MM.1S (cell line): ENCODE measurements around the gene ACSL6.

Experiments
- DNase-seq: peaks from one replicate; pipeline ENCODE4 v3.0.0-alpha.2; 2015
- H2AFZ ChIP-seq: fragments of 300-600 bp; sonication (generic); 2 replicates; pipeline ENCODE4 v1.6.0; 2016; ENCODE audit warnings: antibody characterized with exemption, low read length
- H3F3A ChIP-seq: fragments of 300-600 bp; sonication (generic); 2 replicates; pipeline ENCODE4 v1.6.1; 2016; ENCODE audit warnings: mild to moderate bottlenecking, antibody characterized with exemption, low read length, moderate library complexity, mixed read lengths; ENCODE audit not compliant: insufficient read depth
- H3K27ac ChIP-seq: fragments of 300-600 bp; sonication (generic); 2 replicates; pipeline ENCODE4 v1.5.1; 2016; ENCODE audit warnings: mild to moderate bottlenecking, low read length
- H3K27me3 ChIP-seq: fragments of 300-600 bp; sonication (generic); replicated peaks from 2 replicates; pipeline ENCODE4 v1.6.0; 2016; ENCODE audit warnings: low read length; ENCODE audit not compliant: insufficient read depth
- H3K36me3 ChIP-seq: fragments of 300-600 bp; sonication (generic); replicated peaks from 2 replicates; pipeline ENCODE4 v1.6.1; 2016; ENCODE audit warnings: mild to moderate bottlenecking, low read length, mixed read lengths; ENCODE audit not compliant: insufficient read depth
- H3K4me1 ChIP-seq: fragments of 300-600 bp; sonication (generic); 2 replicates; pipeline ENCODE4 v1.6.1; 2016; ENCODE audit warnings: low read length, mixed read lengths
- H3K4me2 ChIP-seq: fragments of 300-600 bp; sonication (generic); 2 replicates; pipeline ENCODE4 v1.6.0; 2016; ENCODE audit warnings: low read depth, low read length
- H3K4me3 ChIP-seq: fragments of 300-600 bp; sonication (generic); 2 replicates; pipeline ENCODE4 v1.5.1; 2016; ENCODE audit warnings: low read length, mixed read lengths
- H3K79me2 ChIP-seq: fragments of 300-600 bp; sonication (generic); 2 replicates; pipeline ENCODE4 v1.6.1; 2016; ENCODE audit warnings: mixed run types, low read length, mixed read lengths
- H3K9ac ChIP-seq: fragments of 300-600 bp; sonication (generic); 2 replicates; pipeline ENCODE4 v1.6.1; 2016; ENCODE audit warnings: low read length, mixed read lengths
- H3K9me2 ChIP-seq: fragments of 300-600 bp; sonication (generic); replicated peaks from 2 replicates; pipeline ENCODE4 v1.6.1; 2016; ENCODE audit warnings: mild to moderate bottlenecking, low read length, mixed read lengths; ENCODE audit not compliant: insufficient read depth
- H3K9me3 ChIP-seq: fragments of 300-600 bp; sonication (generic); replicated peaks from 2 replicates; pipeline ENCODE4 v1.6.1; 2016; ENCODE audit warnings: mild to moderate bottlenecking, low read length, mixed read lengths; ENCODE audit not compliant: insufficient read depth
- H4K20me1 ChIP-seq: fragments of 300-600 bp; sonication (generic); 2 replicates; pipeline ENCODE4 v1.6.1; 2016; ENCODE audit warnings: mild to moderate bottlenecking, low read length, moderate library complexity, mixed read lengths; ENCODE audit not compliant: insufficient read depth
- CTCF ChIP-seq: fragments of 300-600 bp; sonication (generic); IDR thresholded peaks from 2 replicates; pipeline ENCODE4 v1.5.1; 2016; ENCODE audit warnings: antibody characterized with exemption, low read length, mixed read lengths
- EZH2 ChIP-seq: fragments of 300-600 bp; sonication (generic); optimal IDR thresholded peaks from 2 replicates; pipeline ENCODE3; 2017; ENCODE audit warnings: low read depth, mild to moderate bottlenecking, antibody characterized with exemption, low read length, mixed read lengths
- EZH2phosphoT487 ChIP-seq: fragments of 300-600 bp; sonication (generic); IDR thresholded peaks from 2 replicates; pipeline ENCODE4 v1.6.1; 2018; ENCODE audit warnings: antibody characterized with exemption, low read length

Gene ACSL6

GRCh38 chr5:132010989-132011621 lies 353 bp downstream of the ACSL6 start:
- no peaks in the 10 kb centered on the region for H3K9me2 ChIP-seq
- no peaks in the 10 kb centered on the region for H3K4me1 ChIP-seq
- H2AFZ ChIP-seq: no peak overlapping the region
- DNase-seq: no peak
- TF ChIP-seq CTCF (no peak), EZH2phosphoT487 (no peak), EZH2 (no peak)
- no peaks in the 10 kb centered on the region for H3K36me3 ChIP-seq
- H3K79me2 ChIP-seq: no peaks in the 10 kb centered on the region
- H3K4me3 ChIP-seq: no peak overlapping the region; the same call in 1 of the 2 replicates
- H3F3A ChIP-seq: no peaks in the 10 kb centered on the region
- no peaks in the 10 kb centered on the region for H3K9me3 ChIP-seq
- peak overlapping the region; percentile 26; the same call in 1 of the 2 replicates for H3K4me2 ChIP-seq
- no peak overlapping the region for H3K9ac ChIP-seq
- no peaks in the 10 kb centered on the region for H4K20me1 ChIP-seq
- no peak overlapping the region for H3K27ac ChIP-seq
- H3K27me3 ChIP-seq: peaks cover 59% of the 10 kb centered on the region

- no peak overlapping the region for H3K4me2 ChIP-seq
- no peak for DNase-seq
Observed at GRCh38 chr5:132010645-132010988, 841 bp downstream of the ACSL6 start.

GRCh38 chr5:132009706-132010405 lies 1.6 kb downstream of the ACSL6 start:
- Histone ChIP-seq H3K36me3 (no peaks in the 10 kb centered on the region), H3K4me3 (no peak overlapping the region), H3K27me3 (peaks cover 47% of the 10 kb centered on the region), H3F3A (no peaks in the 10 kb centered on the region), H3K9ac (no peak overlapping the region), H3K9me3 (no peaks in the 10 kb centered on the region), H3K4me1 (no peaks in the 10 kb centered on the region), H3K4me2 (no peak overlapping the region), H3K79me2 (no peaks in the 10 kb centered on the region), H3K9me2 (no peaks in the 10 kb centered on the region), H3K27ac (no peak overlapping the region), H4K20me1 (no peaks in the 10 kb centered on the region), H2AFZ (no peak overlapping the region)
- TF ChIP-seq EZH2: no peak
- no peak for TF ChIP-seq EZH2phosphoT487
- TF ChIP-seq CTCF: no peak
- no peak for DNase-seq

More at GRCh38 chr5:132010645-132010988, 841 bp downstream of the ACSL6 start:
- no peaks in the 10 kb centered on the region for H3K9me2 ChIP-seq
- no peak overlapping the region for H3K4me3 ChIP-seq
- peaks cover 54% of the 10 kb centered on the region for H3K27me3 ChIP-seq
- no peaks in the 10 kb centered on the region for H3K79me2 ChIP-seq
- no peaks in the 10 kb centered on the region for H3K36me3 ChIP-seq
- H3K9ac ChIP-seq: no peak overlapping the region
- no peak overlapping the region for H3K27ac ChIP-seq
- H3K4me1 ChIP-seq: no peaks in the 10 kb centered on the region
- no peak overlapping the region for H2AFZ ChIP-seq
- H3K9me3 ChIP-seq: no peaks in the 10 kb centered on the region
- TF ChIP-seq EZH2phosphoT487 (no peak), CTCF (no peak), EZH2 (no peak)
- H4K20me1 ChIP-seq: no peaks in the 10 kb centered on the region
- no peaks in the 10 kb centered on the region for H3F3A ChIP-seq
